Neuronal stem cell (in vitro differentiated cells): Measurements from ENCODE around the gene TLCD1. TPM values are rescaled to one million over a fixed set of nuclear protein-coding genes. Genes with fewer than 3 reads are reported as not detected.

Experiments used
- DNase-seq: peaks from one replicate; pipeline ENCODE4 v3.0.0-alpha.2; 2013; ENCODE audit warnings: low spot score
- H2AFZ ChIP-seq: one replicate; pipeline ENCODE4 v1.6.1; 2013; ENCODE audit warnings: mild to moderate bottlenecking, low read length, inconsistent platforms
- H2AK5ac ChIP-seq: 2 replicates; pipeline ENCODE4 v1.6.1; 2013; ENCODE audit warnings: low read depth, mild to moderate bottlenecking, inconsistent platforms, low read length, moderate library complexity, mixed read lengths
- H2BK120ac ChIP-seq: 2 replicates; pipeline ENCODE4 v1.6.1; 2013; ENCODE audit warnings: low read depth, mild to moderate bottlenecking, inconsistent platforms, low read length, moderate library complexity, mixed read lengths
- H2BK12ac ChIP-seq: one replicate; pipeline ENCODE4 v1.6.1; 2013; ENCODE audit warnings: low read length, inconsistent platforms
- H2BK15ac ChIP-seq: 2 replicates; pipeline ENCODE4 v1.6.1; 2013; ENCODE audit warnings: mild to moderate bottlenecking, low read length, inconsistent platforms, mixed read lengths
- H2BK5ac ChIP-seq: one replicate; pipeline ENCODE4 v1.6.1; 2013; ENCODE audit warnings: inconsistent platforms, mild to moderate bottlenecking, low read length, moderate library complexity
- H3K14ac ChIP-seq: one replicate; pipeline ENCODE4 v1.6.1; 2013; ENCODE audit warnings: low read length, inconsistent platforms
- H3K18ac ChIP-seq: 2 replicates; pipeline ENCODE4 v1.6.1; 2013; ENCODE audit warnings: low read length, inconsistent platforms
- H3K23ac ChIP-seq: 2 replicates; pipeline ENCODE4 v1.6.1; 2013; ENCODE audit warnings: low read depth, mild to moderate bottlenecking, mixed read lengths, low read length, inconsistent platforms; ENCODE audit not compliant: poor library complexity
- H3K27ac ChIP-seq: replicated peaks from 3 replicates; pipeline ENCODE4 v1.5.1; 2013; ENCODE audit warnings: low read length, inconsistent platforms
- H3K27me3 ChIP-seq, 3 experiments: 2 replicates each; pipeline ENCODE4 v1.6.1; 2013; ENCODE audit warnings: low read length in 3 of 3, mild to moderate bottlenecking in 2 of 3, inconsistent platforms in 1 of 3, low read depth in 1 of 3, mixed read lengths in 1 of 3, moderate library complexity in 1 of 3; ENCODE audit not compliant: control insufficient read depth in 3 of 3, insufficient read depth in 3 of 3
- H3K36me3 ChIP-seq, 2 donors: replicated peaks in 1 of 2; 2 replicates each; pipeline ENCODE4 v1.6.1; 2013; ENCODE audit warnings: low read length in 2 of 2; ENCODE audit not compliant: control insufficient read depth in 2 of 2, insufficient read depth in 2 of 2
- H3K4ac ChIP-seq: 2 replicates; pipeline ENCODE4 v1.6.1; 2013; ENCODE audit warnings: inconsistent platforms, mild to moderate bottlenecking, low read length, moderate library complexity
- H3K4me1 ChIP-seq, 2 donors: 1 replicate in 1 of 2; 2 replicates in 1 of 2; pipeline ENCODE4 v1.6.1; 2013; ENCODE audit warnings: low read length in 2 of 2, low read depth in 1 of 2; ENCODE audit not compliant: control insufficient read depth in 2 of 2, insufficient read depth in 1 of 2
- H3K4me2 ChIP-seq: one replicate; pipeline ENCODE4 v1.6.1; 2013; ENCODE audit warnings: mild to moderate bottlenecking, low read length, inconsistent platforms; ENCODE audit not compliant: insufficient read depth, poor library complexity, severe bottlenecking
- H3K4me3 ChIP-seq, 2 donors: 2 replicates each; pipeline ENCODE4 v1.5.1; 2013; ENCODE audit warnings: low read length in 2 of 2, mild to moderate bottlenecking in 2 of 2, inconsistent platforms in 1 of 2, moderate library complexity in 1 of 2
- H3K79me1 ChIP-seq: one replicate; pipeline ENCODE4 v1.6.1; 2013; ENCODE audit warnings: low read depth, mild to moderate bottlenecking, inconsistent platforms, low read length, moderate library complexity
- H3K9ac ChIP-seq: one replicate; pipeline ENCODE4 v1.6.1; 2013; ENCODE audit warnings: mild to moderate bottlenecking, low read depth, low read length, inconsistent platforms; ENCODE audit not compliant: poor library complexity
- H3K9me3 ChIP-seq, 2 donors: replicated peaks in 1 of 2; 2 replicates each; pipeline versions ENCODE3 to v1.6.1; 2013; ENCODE audit warnings: low read length in 2 of 2, mild to moderate bottlenecking in 2 of 2, inconsistent platforms in 1 of 2, low read depth in 1 of 2, mixed read lengths in 1 of 2, moderate library complexity in 1 of 2; ENCODE audit not compliant: control insufficient read depth in 2 of 2, insufficient read depth in 1 of 2
- H4K8ac ChIP-seq: one replicate; pipeline ENCODE4 v1.6.1; 2013; ENCODE audit warnings: low read depth, mild to moderate bottlenecking, inconsistent platforms, low read length, moderate library complexity
- H4K91ac ChIP-seq: one replicate; pipeline ENCODE4 v1.6.1; 2013; ENCODE audit warnings: low read length, low read depth, mild to moderate bottlenecking, inconsistent platforms; ENCODE audit not compliant: poor library complexity
- WGBS, 2 donors: extraction: QIAGEN DNeasy Blood & Tissue Kit; methylation state at CpG; one replicate each; pipeline ENCODE4 v1.1.7; 2013; ENCODE audit warnings: missing lambda C conversion rate in 2 of 2, mixed read lengths in 1 of 2; ENCODE audit not compliant: insufficient read length in 2 of 2, insufficient replicate concordance in 1 of 2; ENCODE audit errors: extremely low coverage in 2 of 2; 5-methylcytosine and 5-hydroxymethylcytosine counted together
- polyA plus RNA-seq, 2 experiments: library from polyadenylated mRNA; stranded (reverse); fragments of 200-250 nt; gene quantifications; one replicate each; pipeline ENCODE4 v1.2.3, GENCODE V29; 2013

The TLCD1 gene
- 9.1 TPM for polyA plus RNA-seq (2013, experiment 1 of 2)
- polyA plus RNA-seq (2013, experiment 2 of 2), result 8.3 TPM

DNA sequence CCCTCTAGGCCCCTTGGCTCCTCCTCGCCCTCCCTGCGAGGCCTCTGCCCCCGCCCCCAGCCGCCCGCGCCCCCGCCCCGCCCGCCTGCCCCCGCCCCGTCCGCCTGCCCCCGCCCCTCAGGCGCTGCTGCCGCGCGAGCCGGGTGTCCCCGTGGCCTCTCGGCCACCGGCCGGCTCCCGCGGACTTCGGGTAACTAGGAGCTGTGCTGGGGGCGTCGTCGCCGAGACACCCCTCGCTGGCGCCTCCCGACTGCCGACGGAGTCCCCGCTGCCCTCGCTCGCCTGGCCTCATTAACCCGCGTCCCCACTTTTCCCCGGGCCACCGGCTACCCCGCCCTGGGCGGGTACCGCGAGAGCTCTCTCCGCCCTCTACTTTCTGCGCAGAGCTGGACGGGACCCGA lies at the start of gene TLCD1:
TSS of gene TLCD1 (minus strand) at position 8 of the 401 bp plus-strand sequence. CDS start 136 bp downstream, outside the sequence.
- Histone ChIP-seq H2AK5ac (peak within 1 kb of the TSS; percentile 88), H4K8ac (no peak within 1 kb of the TSS), H3K27me3 (no peaks in the 10 kb centered on the region), H3K36me3 (peaks cover 29 to 42% of the 10 kb centered on the region in 2 donors), H2BK15ac (peak within 1 kb of the TSS; percentile 94), H2BK120ac (peak within 1 kb of the TSS; percentile 23), H3K4me1 (peaks cover 21 to 28% of the 10 kb centered on the region in 2 donors), H2BK5ac (peak within 1 kb of the TSS; percentile 96), H3K23ac (peak within 1 kb of the TSS; percentile 100), H3K4me3 (peak within 1 kb of the TSS; percentile 61 to 87), H3K9me3 (peaks cover 0 to 1% of the 10 kb centered on the region in 2 donors), H3K14ac (peak within 1 kb of the TSS; percentile 95), H3K9ac (peak within 1 kb of the TSS; percentile 99), H3K4ac (peak within 1 kb of the TSS; percentile 87), H4K91ac (peak within 1 kb of the TSS; percentile 99), H3K4me2 (peak within 1 kb of the TSS; percentile 100), H3K79me1 (peaks cover 6% of the 10 kb centered on the region), H2AFZ (peak within 1 kb of the TSS; percentile 88), H3K27ac (peak within 1 kb of the TSS; percentile 96), H2BK12ac (peak within 1 kb of the TSS; percentile 92), H3K18ac (peak within 1 kb of the TSS; percentile 98)
- WGBS, 2 donors, result no CpG with 5 or more reads among the region's 49 CpGs
- peak; percentile 81 for DNase-seq

- no peak overlapping the region for H3K9ac ChIP-seq
- H3K9me3 ChIP-seq, result no peaks in the 10 kb centered on the region
- no peak overlapping the region for H2BK12ac ChIP-seq
- H2BK5ac ChIP-seq, result no peak overlapping the region
- peaks cover 0 to 17% of the 10 kb centered on the region in 2 donors for H3K36me3 ChIP-seq
- H3K27ac ChIP-seq, result no peak overlapping the region
- H3K79me1 ChIP-seq, result peaks cover 2% of the 10 kb centered on the region
- no peak overlapping the region for H3K4me3 ChIP-seq
- no peaks in the 10 kb centered on the region for H3K27me3 ChIP-seq
- WGBS, 2 donors, result no CpG with 5 or more reads among the region's 3 CpGs
- DNase-seq, result no peak
- H3K4me2 ChIP-seq, result no peak overlapping the region
- H4K8ac ChIP-seq, result no peak overlapping the region
- no peak overlapping the region for H2BK120ac ChIP-seq
- H3K4ac ChIP-seq, result no peak overlapping the region
- H3K23ac ChIP-seq, result no peak overlapping the region
- no peak overlapping the region for H4K91ac ChIP-seq
- H3K4me1 ChIP-seq, result no peaks in the 10 kb centered on the region
- H2AFZ ChIP-seq, result no peak overlapping the region
- no peak overlapping the region for H3K14ac ChIP-seq
- no peak overlapping the region for H2BK15ac ChIP-seq
- no peak overlapping the region for H2AK5ac ChIP-seq
- H3K18ac ChIP-seq, result no peak overlapping the region
Observed at GRCh38 chr17:28774206-28774605, 48.2 kb upstream of the TLCD1 start.

DNA sequence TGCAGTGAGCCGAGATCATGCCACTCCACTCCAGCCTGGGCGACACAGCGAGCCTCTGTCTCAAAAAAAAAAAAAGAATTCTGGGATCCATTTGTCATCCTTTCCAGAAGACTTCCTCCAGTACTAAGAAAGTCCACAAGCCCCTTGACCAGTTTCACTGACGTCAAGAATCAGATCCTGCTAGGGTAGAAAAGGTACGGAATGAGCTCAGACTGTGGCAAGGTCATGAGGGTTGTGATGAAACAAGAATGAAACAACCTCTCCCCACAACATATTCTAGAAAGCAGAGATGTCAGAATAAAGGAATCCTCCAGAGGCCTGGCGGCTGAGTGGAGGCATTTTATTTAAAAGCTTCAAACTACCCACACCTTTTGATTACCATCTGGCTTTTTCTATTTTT lies 47.7 kb upstream of the TLCD1 start:
- Histone ChIP-seq H3K23ac (no peak overlapping the region), H2BK15ac (no peak overlapping the region), H3K9me3 (no peaks in the 10 kb centered on the region), H2BK5ac (no peak overlapping the region), H2AK5ac (no peak overlapping the region), H3K79me1 (peaks cover 2% of the 10 kb centered on the region), H4K91ac (no peak overlapping the region), H3K4me2 (no peak overlapping the region), H3K27me3 (no peaks in the 10 kb centered on the region), H3K18ac (no peak overlapping the region), H3K9ac (no peak overlapping the region), H3K14ac (no peak overlapping the region), H2AFZ (no peak overlapping the region), H2BK12ac (no peak overlapping the region), H3K4me3 (no peak overlapping the region), H2BK120ac (no peak overlapping the region), H3K27ac (no peak overlapping the region), H3K4ac (no peak overlapping the region), H3K36me3 (peaks cover 0 to 12% of the 10 kb centered on the region in 2 donors), H4K8ac (no peak overlapping the region), H3K4me1 (no peaks in the 10 kb centered on the region)
- no CpG with 5 or more reads among the region's 6 CpGs for WGBS, 2 donors
- no peak for DNase-seq

DNA sequence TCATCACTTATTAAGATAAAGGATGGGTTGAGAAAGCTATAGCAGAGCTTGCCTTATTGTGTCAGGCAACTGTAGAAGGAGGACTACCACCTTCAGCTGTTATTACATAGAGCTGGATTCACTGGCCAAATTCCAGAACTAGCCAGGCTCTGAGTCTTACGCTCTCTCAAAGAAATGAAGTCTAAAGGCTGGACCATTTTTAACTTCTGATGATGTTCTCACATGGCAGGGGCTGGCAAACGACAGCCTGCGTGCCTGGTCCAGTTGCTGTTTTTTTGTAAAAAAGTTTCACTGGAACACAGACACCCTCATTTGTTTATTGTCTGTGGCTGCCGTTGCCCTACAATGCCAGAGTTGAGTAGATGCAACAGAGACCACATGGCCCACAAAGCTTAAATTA lies 39.0 kb upstream of the TLCD1 start:
- Histone ChIP-seq H3K9ac (no peak overlapping the region), H2AFZ (no peak overlapping the region), H2BK120ac (no peak overlapping the region), H3K23ac (no peak overlapping the region), H3K4me1 (peaks cover 11 to 15% of the 10 kb centered on the region in 2 donors), H3K27ac (no peak overlapping the region), H3K14ac (no peak overlapping the region), H4K8ac (no peak overlapping the region), H3K4me2 (no peak overlapping the region), H3K27me3 (no peaks in the 10 kb centered on the region), H3K36me3 (peaks cover 9 to 38% of the 10 kb centered on the region in 2 donors), H4K91ac (no peak overlapping the region), H3K4me3 (no peak overlapping the region), H2AK5ac (no peak overlapping the region), H3K9me3 (no peaks in the 10 kb centered on the region), H3K18ac (no peak overlapping the region), H2BK5ac (no peak overlapping the region), H2BK15ac (no peak overlapping the region), H3K79me1 (no peaks in the 10 kb centered on the region), H2BK12ac (no peak overlapping the region), H3K4ac (no peak overlapping the region)
- WGBS, 2 donors, result no CpG with 5 or more reads among the region's 4 CpGs
- no peak for DNase-seq
